GM18499 (cell line): ENCODE data around the gene SEMA3A.

Source experiments
- ATAC-seq: cut with Tn5 transposase; IDR thresholded peaks from one replicate; pipeline ENCODE4 v1.9.1; 2021; ENCODE audit warnings: moderate number of reproducible peaks; ENCODE audit not compliant: insufficient read depth, unreplicated experiment

SEMA3A gene

GRCh38 chr7:84113906-84114850, 80.4 kb downstream of the SEMA3A start:
- no peak for ATAC-seq

- ATAC-seq = no peak
These were observed 81.3 kb downstream of the SEMA3A start for GRCh38 chr7:84113286-84113685.

- no peak for ATAC-seq
These were observed 81.8 kb downstream of the SEMA3A start for GRCh38 chr7:84112771-84113170.

- ATAC-seq = no peak
These were observed 82.7 kb downstream of the SEMA3A start for GRCh38 chr7:84111842-84112241.

GRCh38 chr7:84110400-84110799, 84.2 kb downstream of the SEMA3A start:
- no peak for ATAC-seq

- no peak for ATAC-seq
These were observed 85.8 kb downstream of the SEMA3A start for GRCh38 chr7:84108787-84109186.

- ATAC-seq = no peak
These were observed 86.5 kb downstream of the SEMA3A start for GRCh38 chr7:84108119-84108518.

GRCh38 chr7:84107259-84107658, 87.3 kb downstream of the SEMA3A start:
- no peak for ATAC-seq

GRCh38 chr7:84106291-84106690, 88.3 kb downstream of the SEMA3A start:
- no peak for ATAC-seq

- ATAC-seq = no peak
These were observed 89.0 kb downstream of the SEMA3A start for GRCh38 chr7:84105586-84105985.

- no peak for ATAC-seq
These were observed 89.8 kb downstream of the SEMA3A start for GRCh38 chr7:84104826-84105225.

GRCh38 chr7:84102213-84102612, 92.4 kb downstream of the SEMA3A start:
- no peak for ATAC-seq

GRCh38 chr7:84100866-84101265, 93.7 kb downstream of the SEMA3A start:
- ATAC-seq = no peak

- no peak for ATAC-seq
These were observed 98.6 kb downstream of the SEMA3A start for GRCh38 chr7:84095971-84096370.

GRCh38 chr7:84092207-84092606, 102.4 kb downstream of the SEMA3A start:
- ATAC-seq = no peak

- no peak for ATAC-seq
These were observed 103.3 kb downstream of the SEMA3A start for GRCh38 chr7:84091318-84091717.

GRCh38 chr7:84088802-84089201, 105.8 kb downstream of the SEMA3A start:
- ATAC-seq = no peak

GRCh38 chr7:84085998-84086397, 108.6 kb downstream of the SEMA3A start:
- ATAC-seq = no peak

GRCh38 chr7:84085147-84085546, 109.4 kb downstream of the SEMA3A start:
- ATAC-seq = no peak

- no peak for ATAC-seq
These were observed 110.7 kb downstream of the SEMA3A start for GRCh38 chr7:84083846-84084245.

GRCh38 chr7:84081973-84082522, 112.5 kb downstream of the SEMA3A start:
- no peak for ATAC-seq

- ATAC-seq = no peak
These were observed 117.3 kb downstream of the SEMA3A start for GRCh38 chr7:84077336-84077735.
